ENCODE measurements around the gene ACOXL. TPM values are rescaled to one million over a fixed set of nuclear protein-coding genes. Genes with fewer than 3 reads are reported as not detected.

The ACOXL gene
- total RNA-seq, 1 donor from 2014 or later: 0.20 TPM

DNA sequence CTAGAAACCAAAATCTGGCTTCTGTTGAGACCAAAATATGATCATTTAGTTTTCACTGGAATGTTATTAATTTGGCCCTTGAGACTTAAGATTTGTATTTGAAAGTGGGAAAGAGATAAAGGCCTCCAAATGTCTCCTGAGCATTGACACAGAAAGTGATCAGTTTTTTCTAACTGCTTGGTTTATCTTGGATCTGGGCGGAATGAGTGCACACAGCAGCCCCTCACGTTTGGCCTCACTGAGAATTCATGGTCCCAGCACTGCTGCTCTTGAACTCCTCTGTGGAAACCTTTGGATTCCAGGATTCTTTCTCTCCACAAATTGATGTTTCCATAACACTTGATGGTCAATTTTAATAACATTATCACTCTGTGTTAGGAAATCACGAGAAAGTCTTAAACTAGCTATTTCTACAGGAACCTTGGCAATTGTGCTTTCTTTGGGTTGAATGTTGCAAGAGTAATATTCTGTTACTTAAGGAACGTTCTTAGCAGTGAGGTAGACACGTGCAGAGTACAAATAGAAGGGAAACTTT lies 208.1 kb downstream of the ACOXL start:
- Mint-ChIP-seq H3K4me3 (no peak overlapping the region), H3K9me3 (no peaks in the 10 kb centered on the region), H3K4me1 (no peaks in the 10 kb centered on the region), H3K27ac (no peak overlapping the region), H3K27me3 (no peaks in the 10 kb centered on the region), H3K36me3 (ENCODE audit: low read depth) (no peaks in the 10 kb centered on the region)
- DNase-seq (no peak), ATAC-seq (ENCODE audit: low read depth) (no peak)
- intact Hi-C loops (cut with micrococcal nuclease): no loop called here
- CTCF ChIA-PET: no interaction called here
- POLR2A ChIA-PET: no interaction called here
- TF ChIP-seq, protein P1, sequence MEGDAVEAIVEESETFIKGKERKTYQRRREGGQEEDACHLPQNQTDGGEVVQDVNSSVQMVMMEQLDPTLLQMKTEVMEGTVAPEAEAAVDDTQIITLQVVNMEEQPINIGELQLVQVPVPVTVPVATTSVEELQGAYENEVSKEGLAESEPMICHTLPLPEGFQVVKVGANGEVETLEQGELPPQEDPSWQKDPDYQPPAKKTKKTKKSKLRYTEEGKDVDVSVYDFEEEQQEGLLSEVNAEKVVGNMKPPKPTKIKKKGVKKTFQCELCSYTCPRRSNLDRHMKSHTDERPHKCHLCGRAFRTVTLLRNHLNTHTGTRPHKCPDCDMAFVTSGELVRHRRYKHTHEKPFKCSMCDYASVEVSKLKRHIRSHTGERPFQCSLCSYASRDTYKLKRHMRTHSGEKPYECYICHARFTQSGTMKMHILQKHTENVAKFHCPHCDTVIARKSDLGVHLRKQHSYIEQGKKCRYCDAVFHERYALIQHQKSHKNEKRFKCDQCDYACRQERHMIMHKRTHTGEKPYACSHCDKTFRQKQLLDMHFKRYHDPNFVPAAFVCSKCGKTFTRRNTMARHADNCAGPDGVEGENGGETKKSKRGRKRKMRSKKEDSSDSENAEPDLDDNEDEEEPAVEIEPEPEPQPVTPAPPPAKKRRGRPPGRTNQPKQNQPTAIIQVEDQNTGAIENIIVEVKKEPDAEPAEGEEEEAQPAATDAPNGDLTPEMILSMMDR (IDR thresholded peaks at IDR 0.05): no peak

DNA sequence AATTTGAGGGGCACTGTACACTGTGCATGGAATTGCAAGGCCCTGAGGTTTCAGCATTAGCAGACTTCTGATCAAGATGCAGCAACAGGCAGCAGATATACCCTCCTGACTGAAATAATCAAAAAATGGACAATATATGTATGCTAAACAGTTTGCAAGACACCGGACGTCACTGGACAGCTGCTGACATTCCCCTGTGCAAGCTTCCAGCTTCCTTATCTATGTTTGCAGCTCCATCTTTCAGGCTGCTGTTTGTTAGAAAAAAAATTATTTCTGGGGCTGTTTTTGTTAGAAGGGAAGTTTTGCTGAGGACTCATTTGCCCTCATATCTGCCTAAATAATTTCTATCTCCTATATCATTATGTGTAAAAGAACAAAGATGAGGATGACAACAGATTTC lies 208.9 kb downstream of the ACOXL start:
- CTCF ChIA-PET: no interaction called here
- H3K27ac Mint-ChIP-seq: no peak overlapping the region
- TF ChIP-seq, protein P1 (IDR thresholded peaks at IDR 0.05): no peak
- H3K9me3 Mint-ChIP-seq: no peaks in the 10 kb centered on the region
- no peak overlapping the region for H3K4me3 Mint-ChIP-seq
- H3K36me3 Mint-ChIP-seq (ENCODE audit: low read depth): no peaks in the 10 kb centered on the region
- H3K27me3 Mint-ChIP-seq: no peaks in the 10 kb centered on the region
- POLR2A ChIA-PET: no interaction called here
- ATAC-seq (ENCODE audit: low read depth) (no peak), DNase-seq (no peak)
- intact Hi-C loops (cut with micrococcal nuclease): no loop called here
- no peaks in the 10 kb centered on the region for H3K4me1 Mint-ChIP-seq

- H3K4me1 Mint-ChIP-seq: peaks cover 12% of the 10 kb centered on the region
Measured at GRCh38 chr2:110943070-110943634, 210.8 kb downstream of the ACOXL start.

GRCh38 chr2:110946902-110947301 lies 214.5 kb downstream of the ACOXL start:
- Mint-ChIP-seq H3K27me3 (no peaks in the 10 kb centered on the region), H3K36me3 (ENCODE audit: low read depth) (no peaks in the 10 kb centered on the region), H3K9me3 (no peaks in the 10 kb centered on the region), H3K4me3 (no peak overlapping the region), H3K27ac (peak overlapping the region; percentile 13), H3K4me1 (peaks cover 12% of the 10 kb centered on the region)
- ATAC-seq (ENCODE audit: low read depth) (no peak), DNase-seq (no peak)
- TF ChIP-seq, protein P1 (IDR thresholded peaks at IDR 0.05): no peak
- intact Hi-C loops (cut with micrococcal nuclease): no loop called here
- ChIA-PET CTCF (no interaction called here), POLR2A (no interaction called here)

More at GRCh38 chr2:110943070-110943634, 210.8 kb downstream of the ACOXL start:
- H3K27me3 Mint-ChIP-seq: no peaks in the 10 kb centered on the region
- ChIA-PET CTCF (no interaction called here), POLR2A (no interaction called here)
- no peaks in the 10 kb centered on the region for H3K36me3 Mint-ChIP-seq (ENCODE audit: low read depth)
- intact Hi-C loops (cut with micrococcal nuclease): no loop called here
- no peak overlapping the region for H3K27ac Mint-ChIP-seq
- H3K9me3 Mint-ChIP-seq: no peaks in the 10 kb centered on the region
- no peak overlapping the region for H3K4me3 Mint-ChIP-seq
- no peak for DNase-seq
- TF ChIP-seq, protein P1 (IDR thresholded peaks at IDR 0.05): no peak
- no peak for ATAC-seq (ENCODE audit: low read depth)

DNA sequence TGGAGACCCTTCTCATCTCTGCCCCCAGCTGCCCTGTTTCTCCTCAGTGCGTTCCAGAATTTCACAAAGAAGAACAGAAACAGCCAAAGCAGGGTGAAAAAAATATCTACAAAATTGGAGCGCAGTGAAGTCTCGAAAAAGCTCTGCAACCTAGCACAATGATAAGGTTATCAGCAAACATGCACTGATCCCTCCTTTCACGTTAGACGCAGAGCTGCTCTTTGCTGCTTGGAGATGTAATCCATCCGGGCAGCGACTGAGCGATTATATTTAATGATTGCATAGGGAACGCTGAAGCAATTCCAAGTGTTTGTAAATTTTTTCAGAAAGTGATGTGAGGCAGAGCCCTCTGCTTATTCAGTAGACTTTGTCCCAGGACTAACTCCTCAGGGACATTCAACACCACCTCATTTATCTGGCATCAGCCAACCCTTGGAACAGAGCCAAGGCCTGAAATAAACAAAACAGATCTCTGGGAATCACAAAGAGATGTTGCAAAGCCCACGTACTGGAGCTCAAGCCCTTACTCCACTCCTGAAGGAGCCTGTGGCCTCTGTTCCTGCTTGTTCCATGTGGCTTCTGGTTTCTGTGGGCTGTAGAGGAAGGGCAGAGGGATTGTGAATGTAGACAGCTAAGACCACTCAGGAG lies 215.8 kb downstream of the ACOXL start:
- DNase-seq (no peak), ATAC-seq (ENCODE audit: low read depth) (no peak)
- Mint-ChIP-seq H3K4me3 (no peak overlapping the region), H3K27ac (no peak overlapping the region), H3K4me1 (peaks cover 12% of the 10 kb centered on the region), H3K9me3 (no peaks in the 10 kb centered on the region), H3K36me3 (ENCODE audit: low read depth) (no peaks in the 10 kb centered on the region), H3K27me3 (peaks cover 1% of the 10 kb centered on the region)
- ChIA-PET CTCF (no interaction called here), POLR2A (no interaction called here)
- intact Hi-C loops (cut with micrococcal nuclease): no loop called here
- TF ChIP-seq, protein P1 (IDR thresholded peaks at IDR 0.05): no peak
